BLaER1 treated with 17β-estradiol and CSF1 and Interleukin-3, amounts not matched to agents 10 nM and 100 nM (cell line): Measurements from ENCODE around the gene BMP2K.

ENCODE experiments used
- H3K27ac ChIP-seq, 11 experiments: shearing (Covaris generic); formaldehyde crosslinking; 2 replicates each; pipeline ENCODE4 v1.8.1; 2022
- H3K27me3 ChIP-seq, 11 experiments: shearing (Covaris generic); formaldehyde crosslinking; 2 replicates each; pipeline ENCODE4 v1.8.1; 2022
- H3K36me3 ChIP-seq, 11 experiments: shearing (Covaris generic); formaldehyde crosslinking; 2 replicates each; pipeline ENCODE4 v1.8.1; 2022
- H3K4me1 ChIP-seq, 10 experiments: shearing (Covaris generic); formaldehyde crosslinking; 2 replicates each; pipeline ENCODE4 v1.8.1; 2022
- H3K4me2 ChIP-seq, 11 experiments: shearing (Covaris generic); formaldehyde crosslinking; 2 replicates each; pipeline ENCODE4 v1.8.1; 2022
- H3K4me3 ChIP-seq, 10 experiments: shearing (Covaris generic); formaldehyde crosslinking; 2 replicates each; pipeline ENCODE4 v1.8.1; 2022
- H3K9ac ChIP-seq, 11 experiments: shearing (Covaris generic); formaldehyde crosslinking; 2 replicates each; pipeline ENCODE4 v1.8.1; 2022
- H3K9me3 ChIP-seq, 11 experiments: shearing (Covaris generic); formaldehyde crosslinking; replicated peaks in 1 of 11; 2 replicates each; pipeline ENCODE4 v1.8.1; 2022
- H4K20me1 ChIP-seq, 11 experiments: shearing (Covaris generic); formaldehyde crosslinking; 2 replicates each; pipeline ENCODE4 v1.8.1; 2022
- Cebpa-rat ChIP-seq, 11 experiments: shearing (Covaris generic); IDR thresholded peaks; 2 replicates each; pipeline ENCODE4 v1.8.1; 2022

BMP2K gene

DNA sequence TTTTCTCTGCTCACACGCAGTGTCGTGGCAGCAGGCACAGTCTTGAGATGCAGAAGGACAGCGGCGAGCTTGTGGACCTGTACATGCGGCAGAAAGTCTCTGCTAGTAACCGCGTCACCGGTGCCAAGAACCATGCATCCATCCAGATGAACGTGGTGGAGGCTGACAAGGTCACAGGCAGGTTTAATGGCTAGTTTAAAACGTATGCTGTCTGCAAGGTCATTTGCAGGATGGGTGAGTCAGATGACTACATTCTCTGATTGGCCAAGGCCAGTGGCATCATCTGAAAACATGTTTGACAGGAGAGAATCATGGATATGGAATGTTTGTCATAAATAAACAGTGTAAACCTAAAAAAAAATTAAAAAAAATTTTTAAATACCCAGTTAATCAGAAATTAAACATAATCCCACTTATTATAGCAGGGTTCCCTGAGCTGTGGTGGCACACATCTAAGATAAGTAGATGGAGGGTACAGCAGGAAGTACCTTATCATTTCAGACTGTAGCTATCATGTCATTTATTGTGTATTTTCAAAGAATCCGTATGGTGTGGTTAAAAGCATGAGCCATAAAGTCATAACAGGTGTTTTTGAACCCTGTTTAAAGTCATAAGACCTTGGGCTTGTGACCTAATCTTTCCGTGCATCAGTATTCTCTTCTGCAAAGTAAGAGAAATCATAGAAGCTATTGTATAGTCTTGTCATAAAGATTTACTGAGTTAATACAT lies 7.5 kb upstream of the BMP2K start:
- no peak overlapping the region for H3K27ac ChIP-seq
- H3K27me3 ChIP-seq = no peaks in the 10 kb centered on the region
- no peaks in the 10 kb centered on the region for H4K20me1 ChIP-seq
- H3K4me3 ChIP-seq = no peak overlapping the region
- peaks cover 0 to 37% (median 5%) of the 10 kb centered on the region in 10 experiments; a peak in 12 of 20 replicates for H3K4me1 ChIP-seq
- H3K9me3 ChIP-seq = no peaks in the 10 kb centered on the region
- H3K36me3 ChIP-seq = no peaks in the 10 kb centered on the region
- H3K4me2 ChIP-seq = peak overlapping the region in 3 of 11 experiments; percentile 40 to 64 (median 56); a peak in 4 of 22 replicates
- no peak overlapping the region for H3K9ac ChIP-seq
- no peak for TF ChIP-seq Cebpa-rat (IDR thresholded peaks at IDR 0.05)

DNA sequence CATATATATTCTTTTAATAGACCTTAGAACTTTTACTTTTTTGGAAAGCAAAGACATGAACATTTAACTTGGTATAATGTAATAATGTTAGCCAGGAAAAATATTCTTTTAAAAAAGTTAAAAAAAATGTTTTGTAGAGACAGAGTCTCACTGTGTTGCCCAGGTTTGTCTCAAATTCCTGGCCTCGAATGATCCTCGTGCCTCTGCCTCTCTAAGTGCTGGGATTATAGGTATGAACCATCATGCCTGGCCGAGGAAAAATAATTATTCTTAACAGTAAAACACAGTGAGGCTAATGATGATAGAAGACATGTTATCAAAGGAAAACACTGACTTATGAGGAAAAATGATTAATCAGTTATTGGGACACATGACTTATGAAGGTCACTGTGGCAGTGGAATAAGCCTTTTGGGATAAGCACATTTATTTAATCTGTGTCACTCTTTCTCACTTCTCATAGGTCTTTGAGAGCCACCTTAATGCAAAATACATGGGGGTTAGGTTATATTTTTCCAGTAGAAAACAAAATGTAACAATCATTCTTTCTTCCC lies 6.0 kb upstream of the BMP2K start:
- Histone ChIP-seq H3K27ac (no peak overlapping the region), H4K20me1 (no peaks in the 10 kb centered on the region), H3K27me3 (no peaks in the 10 kb centered on the region), H3K4me3 (no peak overlapping the region), H3K4me2 (peak overlapping the region in 3 of 11 experiments; percentile 40 to 64 (median 46); a peak in 3 of 22 replicates), H3K4me1 (peaks cover 10 to 44% (median 20%) of the 10 kb centered on the region in 10 experiments), H3K9me3 (no peaks in the 10 kb centered on the region), H3K36me3 (no peaks in the 10 kb centered on the region), H3K9ac (no peak overlapping the region)
- no peak for TF ChIP-seq Cebpa-rat (IDR thresholded peaks at IDR 0.05)

DNA sequence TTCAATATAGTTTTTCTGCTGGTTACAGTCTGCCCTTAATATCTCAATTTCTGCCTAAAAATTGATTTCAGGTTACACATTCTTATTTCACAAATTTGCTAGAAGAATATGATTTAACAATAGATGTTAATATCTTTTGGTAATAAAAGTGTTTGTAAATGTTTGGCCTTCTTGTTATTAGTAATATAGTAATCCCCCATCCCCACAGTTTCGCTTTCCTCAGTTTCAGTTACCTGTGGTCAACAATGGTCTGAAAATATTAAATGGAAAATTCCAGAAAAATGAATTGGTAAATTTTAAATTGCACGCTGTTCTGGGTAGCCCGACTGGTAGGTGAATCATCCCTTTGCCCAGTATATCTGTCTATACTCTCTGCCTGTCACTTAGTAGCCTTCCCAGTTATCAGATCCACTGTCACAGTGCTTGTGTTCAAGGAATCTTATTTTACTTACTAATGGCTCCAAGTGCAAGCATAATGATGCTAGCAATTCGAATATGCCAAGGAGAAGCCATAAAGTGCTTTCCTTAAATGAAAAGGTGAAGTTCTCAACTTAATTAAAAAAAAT lies 3.5 kb upstream of the BMP2K start:
- peaks cover 13 to 35% (median 22%) of the 10 kb centered on the region in 10 experiments for H3K4me1 ChIP-seq
- no peaks in the 10 kb centered on the region; a peak in 1 of 22 replicates for H3K36me3 ChIP-seq
- peaks cover 0 to 11% (median 8%) of the 10 kb centered on the region in 11 experiments; a peak in 12 of 22 replicates for H4K20me1 ChIP-seq
- no peak overlapping the region for H3K27ac ChIP-seq
- no peak for TF ChIP-seq Cebpa-rat (IDR thresholded peaks at IDR 0.05)
- H3K4me2 ChIP-seq = no peak overlapping the region
- H3K27me3 ChIP-seq = no peaks in the 10 kb centered on the region
- no peaks in the 10 kb centered on the region for H3K9me3 ChIP-seq
- H3K9ac ChIP-seq = no peak overlapping the region
- no peak overlapping the region for H3K4me3 ChIP-seq

DNA sequence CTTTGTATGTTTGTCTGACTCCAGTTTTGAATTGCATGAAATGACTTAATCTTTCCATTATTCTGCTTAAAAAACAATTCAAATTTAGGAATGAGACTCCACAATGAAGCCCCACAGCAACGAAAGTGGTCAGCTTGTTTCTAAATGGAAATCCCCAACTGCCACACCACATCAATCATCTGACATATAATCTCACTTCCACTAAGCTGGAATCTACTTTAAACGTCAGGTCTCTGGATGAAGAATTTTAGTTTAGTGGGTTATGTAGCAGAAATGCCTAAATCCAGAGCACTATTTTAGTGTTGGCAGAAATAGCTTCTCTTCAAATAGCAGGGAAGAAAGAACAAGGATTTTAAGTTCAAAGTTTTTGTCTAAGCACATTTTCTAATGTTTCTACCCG lies 1.7 kb upstream of the BMP2K start:
- peaks cover 24 to 33% (median 29%) of the 10 kb centered on the region in 10 experiments for H3K4me1 ChIP-seq
- H3K9me3 ChIP-seq = no peaks in the 10 kb centered on the region
- peak overlapping the region in 5 of 10 experiments; percentile 81 to 92 (median 82); a peak in 6 of 20 replicates for H3K4me3 ChIP-seq
- H3K4me2 ChIP-seq = peak overlapping the region; percentile 85 to 98 (median 90)
- H4K20me1 ChIP-seq = peaks cover 5 to 27% (median 22%) of the 10 kb centered on the region in 11 experiments; a peak in 16 of 22 replicates
- H3K27me3 ChIP-seq = no peaks in the 10 kb centered on the region
- H3K27ac ChIP-seq = peak overlapping the region in 10 of 11 experiments; percentile 94 to 100 (median 98); a peak in 17 of 22 replicates
- H3K9ac ChIP-seq = peak overlapping the region in 9 of 11 experiments; percentile 95 to 99 (median 96); a peak in 15 of 22 replicates
- no peak for TF ChIP-seq Cebpa-rat (IDR thresholded peaks at IDR 0.05)
- peaks cover 0 to 17% (median 10%) of the 10 kb centered on the region in 11 experiments; a peak in 9 of 22 replicates for H3K36me3 ChIP-seq

DNA sequence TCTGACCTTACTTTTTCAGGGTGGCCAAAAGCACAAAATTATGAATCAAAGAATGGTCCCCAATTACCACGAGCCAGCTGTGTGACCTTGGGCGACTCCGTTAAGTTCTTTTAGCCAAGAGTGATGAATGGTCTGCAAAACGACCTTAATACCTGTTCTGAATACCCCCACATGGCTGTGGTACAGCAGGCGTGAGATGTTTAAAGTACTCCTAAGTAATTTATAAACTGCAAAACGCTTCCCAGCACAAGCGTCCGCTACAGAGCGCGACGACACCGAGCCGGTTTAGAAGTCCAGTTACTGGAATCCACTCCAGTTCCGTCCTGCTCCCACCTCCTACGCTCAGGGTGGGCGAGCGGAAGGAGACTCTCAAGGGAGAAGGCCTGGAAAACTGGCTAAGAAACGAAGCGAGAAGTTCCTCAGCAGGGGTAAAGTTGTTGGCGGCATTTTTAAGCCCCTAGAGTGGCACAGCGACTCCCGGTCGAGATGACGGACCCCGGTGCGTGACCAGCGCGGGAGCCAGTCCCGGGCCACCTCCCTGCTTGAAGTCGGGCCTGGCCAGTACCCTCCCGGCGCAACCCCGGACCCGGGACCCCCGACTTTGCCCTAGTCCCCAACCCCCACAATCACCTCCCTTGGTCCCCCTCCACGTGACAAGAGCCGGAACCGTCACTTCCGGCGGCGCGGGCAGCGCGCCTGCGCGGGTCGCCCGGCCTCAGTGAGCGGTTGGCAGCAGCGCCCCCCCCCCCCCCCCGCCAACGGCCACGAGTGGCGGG lies 659 bp upstream of the BMP2K start:
- Histone ChIP-seq H4K20me1 (peaks cover 13 to 38% (median 32%) of the 10 kb centered on the region in 11 experiments; a peak in 20 of 22 replicates), H3K9me3 (no peaks in the 10 kb centered on the region), H3K4me1 (peaks cover 22 to 41% (median 35%) of the 10 kb centered on the region in 10 experiments), H3K4me3 (peak overlapping the region; percentile 81 to 97 (median 87)), H3K27me3 (no peaks in the 10 kb centered on the region), H3K36me3 (peaks cover 0 to 26% (median 14%) of the 10 kb centered on the region in 11 experiments; a peak in 12 of 22 replicates), H3K27ac (peak overlapping the region; percentile 94 to 100 (median 98)), H3K9ac (peak overlapping the region; percentile 85 to 99 (median 96)), H3K4me2 (peak overlapping the region; percentile 85 to 98 (median 90))
- TF ChIP-seq Cebpa-rat (IDR thresholded peaks at IDR 0.05) = no peak

DNA sequence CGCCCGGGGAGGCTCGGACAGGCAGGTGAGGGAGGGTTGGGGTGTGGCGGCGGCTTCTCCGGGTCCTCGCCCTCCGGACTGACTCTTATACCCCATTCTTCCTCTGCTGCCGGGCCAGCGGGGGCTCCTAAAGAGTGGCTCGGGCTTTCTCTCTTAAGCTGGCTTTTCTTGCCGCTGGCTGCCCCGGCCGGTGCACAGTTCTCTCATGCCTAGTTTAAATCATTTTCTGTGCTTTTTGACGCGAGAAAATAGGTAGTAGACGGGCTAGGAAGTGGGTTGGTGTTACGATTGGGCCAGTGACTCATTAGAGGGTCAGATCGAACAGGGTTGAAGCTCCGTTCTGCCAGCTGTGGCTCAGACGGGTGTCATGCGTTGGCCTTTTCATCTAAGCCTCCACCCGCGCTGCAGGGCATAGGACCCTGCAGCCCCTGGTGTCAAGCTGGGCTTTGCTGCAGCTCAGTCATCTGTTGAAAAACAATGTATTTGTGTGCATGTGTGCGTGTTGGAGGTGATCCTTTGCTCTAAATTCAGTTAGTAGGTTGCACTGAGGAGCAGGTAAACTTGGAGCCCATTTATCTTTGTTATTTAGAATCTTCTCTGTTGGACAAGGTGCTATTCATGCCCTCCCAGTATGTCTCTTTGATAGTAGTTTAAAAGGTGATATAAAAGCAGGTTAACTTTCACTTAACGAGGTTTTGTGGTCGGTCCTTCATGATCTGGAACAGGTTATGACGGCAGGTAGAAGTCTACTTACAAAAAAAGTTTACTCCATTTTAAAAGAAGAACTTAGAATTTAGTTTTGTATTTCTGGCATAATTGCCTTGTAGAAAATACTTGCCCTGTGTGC lies 802 bp downstream of the BMP2K start:
- H3K9ac ChIP-seq = peak overlapping the region; percentile 85 to 99 (median 96)
- peaks cover 22 to 53% (median 46%) of the 10 kb centered on the region in 11 experiments for H4K20me1 ChIP-seq
- H3K4me1 ChIP-seq = peaks cover 36 to 56% (median 50%) of the 10 kb centered on the region in 10 experiments
- no peak for TF ChIP-seq Cebpa-rat (IDR thresholded peaks at IDR 0.05)
- H3K27ac ChIP-seq = peak overlapping the region; percentile 94 to 100 (median 98)
- no peaks in the 10 kb centered on the region for H3K9me3 ChIP-seq
- H3K27me3 ChIP-seq = no peaks in the 10 kb centered on the region
- H3K36me3 ChIP-seq = peaks cover 7 to 41% (median 27%) of the 10 kb centered on the region in 11 experiments; a peak in 18 of 22 replicates
- H3K4me3 ChIP-seq = peak overlapping the region; percentile 81 to 97 (median 87)
- H3K4me2 ChIP-seq = peak overlapping the region; percentile 40 to 99 (median 90)

DNA sequence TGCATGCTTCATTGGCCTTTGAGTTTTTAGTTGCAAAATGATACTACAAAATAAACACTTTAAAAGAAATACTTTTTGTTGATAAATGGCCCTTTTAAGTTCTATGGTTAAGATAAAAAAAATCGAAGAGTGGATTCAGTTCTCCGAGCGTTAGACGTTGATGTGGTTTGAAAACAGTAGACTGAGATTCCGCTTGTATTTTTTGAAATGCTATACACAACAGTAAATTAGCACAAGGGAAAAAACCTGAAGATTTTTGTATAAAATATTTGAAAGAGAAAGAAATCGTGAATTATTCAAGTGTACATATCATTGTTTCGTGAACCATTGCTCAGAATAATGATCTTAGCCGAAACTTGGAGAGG lies 1.4 kb downstream of the BMP2K start:
- Histone ChIP-seq H3K4me2 (peak overlapping the region; percentile 82 to 99 (median 91)), H3K4me1 (peaks cover 42 to 62% (median 56%) of the 10 kb centered on the region in 10 experiments), H3K27me3 (no peaks in the 10 kb centered on the region), H4K20me1 (peaks cover 22 to 59% (median 52%) of the 10 kb centered on the region in 11 experiments), H3K4me3 (peak overlapping the region; percentile 81 to 97 (median 87)), H3K9ac (peak overlapping the region; percentile 85 to 99 (median 96)), H3K36me3 (peaks cover 7 to 47% (median 33%) of the 10 kb centered on the region in 11 experiments; a peak in 18 of 22 replicates), H3K27ac (peak overlapping the region; percentile 94 to 100 (median 98)), H3K9me3 (no peaks in the 10 kb centered on the region)
- TF ChIP-seq Cebpa-rat (IDR thresholded peaks at IDR 0.05) = no peak
